Measurements from ENCODE around the gene RHBDD1.
A peak's percentile ranks its signal among the peaks of the same experiment; 100 is the strongest.

The RHBDD1 gene

GRCh38 chr2:227022608-227023007 is 186.8 kb downstream of the RHBDD1 start:
- H3K27ac ChIP-seq, result no peak overlapping the region

GRCh38 chr2:227025510-227025909 is 189.7 kb downstream of the RHBDD1 start:
- no peak overlapping the region for H3K27ac ChIP-seq
- TF ChIP-seq CTCF (conservative IDR thresholded peaks at IDR 0.05), result no peak
- no peak for TF ChIP-seq ZFX (IDR thresholded peaks at IDR 0.05)

More at GRCh38 chr2:227022608-227023007, 186.8 kb downstream of the RHBDD1 start:
- no peak for TF ChIP-seq CTCF (conservative IDR thresholded peaks at IDR 0.05)
- no peak for TF ChIP-seq ZFX (IDR thresholded peaks at IDR 0.05)

- no peak overlapping the region for H3K27ac ChIP-seq
- TF ChIP-seq CTCF (conservative IDR thresholded peaks at IDR 0.05), result no peak
- no peak for TF ChIP-seq ZFX (IDR thresholded peaks at IDR 0.05)
Measured at GRCh38 chr2:227029426-227030105, 193.7 kb downstream of the RHBDD1 start.

GRCh38 chr2:227030789-227031188 is 194.9 kb downstream of the RHBDD1 start:
- no peak overlapping the region for H3K27ac ChIP-seq

GRCh38 chr2:227031379-227031778 is 195.5 kb downstream of the RHBDD1 start:
- H3K27ac ChIP-seq, result no peak overlapping the region
- TF ChIP-seq ZFX (IDR thresholded peaks at IDR 0.05) (no peak), CTCF (conservative IDR thresholded peaks at IDR 0.05) (no peak)

More at GRCh38 chr2:227030789-227031188, 194.9 kb downstream of the RHBDD1 start:
- TF ChIP-seq ZFX (IDR thresholded peaks at IDR 0.05) (no peak), CTCF (conservative IDR thresholded peaks at IDR 0.05) (no peak)

- peak; percentile 89 for TF ChIP-seq CTCF (conservative IDR thresholded peaks at IDR 0.05)
- TF ChIP-seq ZFX (IDR thresholded peaks at IDR 0.05), result no peak
- no peak overlapping the region for H3K27ac ChIP-seq
Measured at GRCh38 chr2:227033471-227034148, 197.8 kb downstream of the RHBDD1 start.

GRCh38 chr2:227035711-227036367 is 200.0 kb downstream of the RHBDD1 start:
- TF ChIP-seq ZFX (IDR thresholded peaks at IDR 0.05) (no peak), CTCF (conservative IDR thresholded peaks at IDR 0.05) (no peak)
- H3K27ac ChIP-seq, result no peak overlapping the region
